Spleen (tissue), 11 donors: ENCODE results near the gene RNF41. TPM values are rescaled to one million over a fixed set of nuclear protein-coding genes. Genes with fewer than 3 reads are reported as not detected.

Experiments
- DNase-seq: peaks from one replicate; pipeline ENCODE4 v3.0.0-alpha.2; 2020
- H3K27ac ChIP-seq, 8 donors: fragments of 200-600 bp; sonication (generic) in 7 of 8; 1 replicate in 4 of 8; 2 replicates in 4 of 8; pipeline versions ENCODE4 v1.5.0 to v1.8.0; 2016 to 2021; ENCODE audit warnings: inconsistent platforms in 4 of 8, mild to moderate bottlenecking in 4 of 8, moderate library complexity in 1 of 8
- H3K27me3 ChIP-seq, 7 donors: fragments of 200-600 bp; sonication (generic) in 6 of 7; replicated peaks in 1 of 7; 1 replicate in 4 of 7; 2 replicates in 3 of 7; pipeline versions ENCODE4 v1.5.0 to v1.8.0; 2016 to 2021; ENCODE audit warnings: inconsistent platforms in 3 of 7, mild to moderate bottlenecking in 1 of 7
- H3K36me3 ChIP-seq, 6 donors: fragments of 200-600 bp; sonication (generic) in 5 of 6; 1 replicate in 4 of 6; 2 replicates in 2 of 6; pipeline versions ENCODE4 v1.5.0 to v1.8.0; 2016 to 2021; ENCODE audit warnings: inconsistent platforms in 2 of 6
- H3K4me1 ChIP-seq, 6 donors: fragments of 200-600 bp; sonication (generic) in 5 of 6; 1 replicate in 3 of 6; 2 replicates in 3 of 6; pipeline versions ENCODE4 v1.5.0 to v1.8.0; 2016 to 2021; ENCODE audit warnings: inconsistent platforms in 3 of 6
- H3K4me3 ChIP-seq, 8 donors: fragments of 200-600 bp; sonication (generic) in 7 of 8; 1 replicate in 4 of 8; 2 replicates in 4 of 8; pipeline versions ENCODE4 v1.5.0 to v1.8.0; 2016 to 2021; ENCODE audit warnings: inconsistent platforms in 4 of 8, mild to moderate bottlenecking in 4 of 8, moderate library complexity in 2 of 8
- H3K9me3 ChIP-seq, 8 donors: fragments of 200-600 bp; sonication (generic) in 7 of 8; 1 replicate in 4 of 8; 2 replicates in 4 of 8; pipeline versions ENCODE4 v1.5.0 to v1.8.0; 2016 to 2021; ENCODE audit warnings: inconsistent platforms in 4 of 8
- POLR2A ChIP-seq, 3 donors: fragments of 450-650 bp; IDR thresholded peaks; one replicate each; pipeline ENCODE4 v1.5.1; 2017; ENCODE audit warnings: antibody characterized with exemption in 3 of 3, mild to moderate bottlenecking in 1 of 3
- POLR2AphosphoS5 ChIP-seq, 3 donors: sonication (generic); formaldehyde crosslinking; IDR thresholded peaks; one replicate each; pipeline ENCODE4 v1.5.1; 2017; ENCODE audit warnings: antibody characterized with exemption in 3 of 3
- WGBS, 5 donors: extraction: QIAGEN DNeasy Blood & Tissue Kit in 3 of 5; methylation state at CpG; one replicate each; pipeline versions ENCODE4 v1.1.5 to v1.1.7; 2013 to 2018; 5-methylcytosine and 5-hydroxymethylcytosine counted together
- intact Hi-C: fragments of 100-400 bp; cut with DNase I; formaldehyde crosslinking; loops from one replicate; pipeline ENCODE4 v1.15.0; 2023; ENCODE audit warnings: low total_unique reads
- polyA plus RNA-seq, 3 donors: library from polyadenylated mRNA; stranded (reverse); fragments of 200-250 nt; gene quantifications; one replicate each; pipeline ENCODE4 v1.2.1, GENCODE V29; 2013
- total RNA-seq, 7 donors: library from RNA; depleted of rRNA in 3 of 7; stranded (reverse); fragments of >200 nt in 3 of 7; fragmentation: NEBNext Ultra II Directional in 4 of 7; extraction: Animal tissue kit (Norgen Biotek cat#: 25700) in 4 of 7; gene quantifications; one replicate each; pipeline versions ENCODE4 v1.1.0 to v1.2.1, GENCODE V29; 2016 to 2021
- TF ChIP-seq, protein P1 (sequence below), 11 experiments: fragments of 200-600 bp in 7 of 11; fragments of 450-650 bp in 4 of 11; sonication (generic) in 4 of 11; IDR thresholded peaks in 8 of 11; conservative IDR thresholded peaks in 3 of 11; 1 replicate in 7 of 11; 2 replicates in 4 of 11; pipeline versions ENCODE4 v1.4.0 to v1.8.0; 2016 to 2021; ENCODE audit warnings: antibody characterized with exemption in 11 of 11, inconsistent platforms in 4 of 11, mild to moderate bottlenecking in 1 of 11
- donor health status: healthy with polysubstance abuse.
- donor health status: DM: no; HTN: no; CAD: no; lungs with moderate emphysema.
- donor health status: DM: no; HTN: no; CAD: no.
- donor health status: Bipolar disorder and iron deficiency.
- donor health status: healthy.
- donor health status: DM: no; HTN: no; CAD: no.
- donor health status: DM: yes; HTN: yes; CAD: no.

Gene RNF41
- total and polyA plus RNA-seq, 10 donors: 13.2 to 56.1 (median 45.0) TPM

DNA sequence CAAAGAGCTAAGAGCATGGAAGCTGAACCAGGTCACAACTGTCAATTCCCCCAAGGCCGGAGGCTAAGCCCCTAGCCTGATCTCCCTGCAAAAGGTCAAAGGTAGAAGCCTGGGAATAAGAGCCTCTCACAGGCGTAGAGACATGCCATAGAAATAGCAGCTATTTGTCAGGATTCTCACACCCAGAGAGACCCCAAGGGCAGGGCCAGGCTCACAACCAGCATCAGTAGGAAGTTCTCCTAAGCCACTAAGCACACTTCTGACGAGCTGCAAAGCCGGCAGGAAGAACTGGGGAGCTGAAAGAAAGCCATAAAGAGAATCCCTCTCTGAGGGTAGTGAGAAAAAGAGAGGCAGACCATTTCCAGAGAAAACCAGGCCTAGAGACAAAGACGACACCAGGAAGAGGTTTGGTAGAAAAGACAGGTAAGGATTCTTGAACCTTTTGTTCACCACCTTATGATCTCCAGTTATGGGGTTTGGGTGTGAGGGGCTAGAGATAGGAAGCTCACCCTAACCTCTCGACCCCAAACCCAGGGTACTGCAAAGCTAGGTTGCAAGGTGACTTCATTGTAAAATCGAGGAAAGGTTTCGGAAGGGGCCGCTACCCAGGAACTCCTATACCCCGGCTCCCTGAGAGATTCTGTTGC, 33.5 kb downstream of the RNF41 start:
- no peak for DNase-seq
- H3K36me3 ChIP-seq: peaks cover 0 to 38% (median 34%) of the 10 kb centered on the region in 6 donors
- intact Hi-C loops: loop anchor here (2.0 kb wide), 1 partner anchor 61 kb away; no protein-coding TSS in a partner anchor
- peak overlapping the region; percentile 80 to 96 (median 94) for H3K27ac ChIP-seq
- H3K4me1 ChIP-seq: peaks cover 22 to 54% (median 34%) of the 10 kb centered on the region in 6 donors
- H3K4me3 ChIP-seq: peak overlapping the region; percentile 57 to 94 (median 84)
- no peaks in the 10 kb centered on the region for H3K27me3 ChIP-seq
- no peaks in the 10 kb centered on the region for H3K9me3 ChIP-seq
- TF ChIP-seq, protein P1, sequence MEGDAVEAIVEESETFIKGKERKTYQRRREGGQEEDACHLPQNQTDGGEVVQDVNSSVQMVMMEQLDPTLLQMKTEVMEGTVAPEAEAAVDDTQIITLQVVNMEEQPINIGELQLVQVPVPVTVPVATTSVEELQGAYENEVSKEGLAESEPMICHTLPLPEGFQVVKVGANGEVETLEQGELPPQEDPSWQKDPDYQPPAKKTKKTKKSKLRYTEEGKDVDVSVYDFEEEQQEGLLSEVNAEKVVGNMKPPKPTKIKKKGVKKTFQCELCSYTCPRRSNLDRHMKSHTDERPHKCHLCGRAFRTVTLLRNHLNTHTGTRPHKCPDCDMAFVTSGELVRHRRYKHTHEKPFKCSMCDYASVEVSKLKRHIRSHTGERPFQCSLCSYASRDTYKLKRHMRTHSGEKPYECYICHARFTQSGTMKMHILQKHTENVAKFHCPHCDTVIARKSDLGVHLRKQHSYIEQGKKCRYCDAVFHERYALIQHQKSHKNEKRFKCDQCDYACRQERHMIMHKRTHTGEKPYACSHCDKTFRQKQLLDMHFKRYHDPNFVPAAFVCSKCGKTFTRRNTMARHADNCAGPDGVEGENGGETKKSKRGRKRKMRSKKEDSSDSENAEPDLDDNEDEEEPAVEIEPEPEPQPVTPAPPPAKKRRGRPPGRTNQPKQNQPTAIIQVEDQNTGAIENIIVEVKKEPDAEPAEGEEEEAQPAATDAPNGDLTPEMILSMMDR (IDR thresholded peaks at IDR 0.05 in 8 of 11, conservative IDR thresholded peaks at IDR 0.05 in 3 of 11): no peak
- TF ChIP-seq POLR2A (IDR thresholded peaks at IDR 0.05) (no peak), POLR2AphosphoS5 (IDR thresholded peaks at IDR 0.05) (no peak)
- 9 to 14% (median 10%) methylated on average over 9 to 10 of the region's 10 CpGs for WGBS, 5 donors

DNA sequence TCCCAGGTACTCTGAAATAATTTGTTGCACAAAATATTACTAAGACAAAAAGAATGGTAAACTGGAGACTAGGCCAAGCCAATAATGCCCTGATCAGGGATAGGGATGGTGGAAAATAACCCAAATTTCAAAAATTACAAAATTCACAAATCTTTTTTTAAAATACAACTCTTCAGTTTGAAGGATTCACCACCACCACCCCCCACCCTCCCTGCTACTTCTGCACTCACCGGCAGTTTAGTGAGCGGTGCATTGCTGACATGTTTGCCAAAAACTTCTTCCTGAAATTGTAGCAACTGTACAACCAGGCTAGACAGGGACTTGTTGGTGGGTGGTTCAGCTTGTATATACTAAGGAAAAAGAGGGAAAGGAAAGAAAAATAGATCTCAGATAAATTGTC, 34.8 kb downstream of the RNF41 start:
- Histone ChIP-seq H3K4me1 (peaks cover 22 to 50% (median 32%) of the 10 kb centered on the region in 6 donors), H3K27me3 (no peaks in the 10 kb centered on the region), H3K36me3 (peaks cover 0 to 51% (median 46%) of the 10 kb centered on the region in 6 donors), H3K9me3 (no peaks in the 10 kb centered on the region), H3K27ac (peak overlapping the region in 2 of 8 donors; percentile 94), H3K4me3 (no peak overlapping the region)
- WGBS, 5 donors: 32 to 44% (median 40%) methylated on average over 2 of the region's 2 CpGs
- no peak for DNase-seq
- intact Hi-C loops: no loop called here
- TF ChIP-seq POLR2A (IDR thresholded peaks at IDR 0.05): no peak
- TF ChIP-seq, protein P1 (IDR thresholded peaks at IDR 0.05 in 8 of 11, conservative IDR thresholded peaks at IDR 0.05 in 3 of 11): no peak
- no peak for TF ChIP-seq POLR2AphosphoS5 (IDR thresholded peaks at IDR 0.05)

DNA sequence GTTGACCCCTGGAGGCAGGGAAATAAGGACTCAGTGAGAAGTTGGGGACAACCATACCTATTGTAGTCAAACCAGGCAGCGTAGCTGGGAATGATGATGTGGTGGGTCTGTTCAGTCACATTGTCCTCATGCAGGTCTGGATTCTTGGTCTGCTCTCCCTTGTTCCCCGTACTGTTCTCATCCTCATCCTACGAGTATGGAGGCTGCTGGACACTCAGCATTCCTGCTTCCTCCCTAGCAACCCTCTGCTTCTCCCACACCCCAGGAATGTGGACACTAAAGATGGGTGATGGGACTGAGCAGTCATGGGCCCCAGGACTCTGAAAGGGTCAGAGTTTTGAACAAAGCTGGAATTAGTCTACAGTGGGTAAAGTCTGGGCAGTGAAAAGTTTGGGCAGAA, 43.4 kb downstream of the RNF41 start:
- TF ChIP-seq POLR2A (IDR thresholded peaks at IDR 0.05) (no peak), POLR2AphosphoS5 (IDR thresholded peaks at IDR 0.05) (no peak)
- TF ChIP-seq, protein P1 (IDR thresholded peaks at IDR 0.05 in 8 of 11, conservative IDR thresholded peaks at IDR 0.05 in 3 of 11): no peak
- no peaks in the 10 kb centered on the region for H3K9me3 ChIP-seq
- intact Hi-C loops: no loop called here
- no peak overlapping the region for H3K27ac ChIP-seq
- no peak overlapping the region for H3K4me3 ChIP-seq
- no peaks in the 10 kb centered on the region for H3K27me3 ChIP-seq
- H3K4me1 ChIP-seq: peaks cover 0 to 16% (median 2%) of the 10 kb centered on the region in 6 donors
- 88 to 95% (median 92%) methylated on average over 3 of the region's 3 CpGs for WGBS, 5 donors
- H3K36me3 ChIP-seq: peaks cover 6 to 100% (median 98%) of the 10 kb centered on the region in 6 donors
- DNase-seq: no peak

DNA sequence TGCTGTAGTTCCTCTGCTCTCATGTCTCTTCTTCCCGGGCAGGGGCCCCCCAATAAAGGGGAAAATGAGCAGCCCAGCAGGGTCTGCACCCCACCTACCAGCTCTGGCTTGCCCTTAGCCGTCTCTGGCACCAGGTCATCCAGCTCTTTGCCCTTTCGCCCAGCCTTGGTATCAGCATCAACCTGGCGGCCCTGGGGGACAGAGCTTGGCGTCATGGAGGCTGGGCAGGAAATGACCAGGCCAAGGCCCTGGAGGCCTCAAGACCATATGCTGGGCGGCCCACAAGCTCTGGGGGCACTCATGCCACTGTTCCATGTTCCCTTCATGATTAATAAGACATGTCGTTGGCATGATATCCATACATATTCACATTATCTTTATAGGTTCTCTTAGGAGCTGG, 48.9 kb downstream of the RNF41 start:
- intact Hi-C loops: no loop called here
- TF ChIP-seq, protein P1 (IDR thresholded peaks at IDR 0.05 in 8 of 11, conservative IDR thresholded peaks at IDR 0.05 in 3 of 11): no peak
- TF ChIP-seq POLR2AphosphoS5 (IDR thresholded peaks at IDR 0.05): peak; percentile 47 to 79 (median 57)
- H3K36me3 ChIP-seq: peaks cover 6 to 100% (median 99%) of the 10 kb centered on the region in 6 donors
- no peak overlapping the region for H3K4me3 ChIP-seq
- no peaks in the 10 kb centered on the region for H3K9me3 ChIP-seq
- H3K27me3 ChIP-seq: no peaks in the 10 kb centered on the region
- 66 to 85% (median 82%) methylated on average over 6 to 7 of the region's 7 CpGs for WGBS, 5 donors
- DNase-seq: no peak
- peaks cover 0 to 14% (median 0%) of the 10 kb centered on the region in 6 donors for H3K4me1 ChIP-seq
- H3K27ac ChIP-seq: peak overlapping the region in 7 of 8 donors; percentile 19 to 49 (median 32)
